HEK293 (cell line): ENCODE results near the gene MARK4.

Experiments used
- CTCF ChIA-PET: fragments of 350-600 bp; formaldehyde crosslinking; extraction: SDS; loops from one replicate; lab custom pipeline; 2021; ENCODE audit warnings: antibody characterized with exemption; lab: Yijun Ruan, JAX
- POLR2A ChIA-PET: fragments of 300-600 bp; formaldehyde crosslinking; extraction: SDS; loops from one replicate; lab custom pipeline; 2020; ENCODE audit warnings: antibody characterized with exemption, inconsistent platforms; lab: Yijun Ruan, JAX
- H3K27ac ChIP-seq: fragments of 200-500 bp; sonication (Bioruptor generic); 2 replicates; pipeline ENCODE4 v1.5.1; 2014; ENCODE audit warnings: low read depth, low read length, control low read depth, inconsistent platforms; ENCODE audit errors: extremely low read depth
- H3K36me3 ChIP-seq, 2 experiments: fragments of 200-500 bp in 1 of 2; sonication (Bioruptor generic) in 1 of 2; 1 replicate in 1 of 2; 2 replicates in 1 of 2; pipeline ENCODE4 v1.5.1; 2014 to 2017; ENCODE audit warnings: inconsistent platforms in 2 of 2, low read length in 2 of 2; ENCODE audit not compliant: control insufficient read depth in 2 of 2, insufficient read depth in 1 of 2
- H3K4me1 ChIP-seq: fragments of 200-500 bp; sonication (Bioruptor generic); 2 replicates; pipeline ENCODE4 v1.5.1; 2014; ENCODE audit warnings: mild to moderate bottlenecking, low read length, inconsistent platforms; ENCODE audit not compliant: control insufficient read depth, insufficient read depth
- H3K4me3 ChIP-seq: 2 replicates; pipeline ENCODE4 v1.5.1; 2011; ENCODE audit warnings: low read depth, mild to moderate bottlenecking, control low read depth, low read length, moderate library complexity
- H3K9me3 ChIP-seq: fragments of 200-500 bp; sonication (Bioruptor generic); 2 replicates; pipeline ENCODE4 v1.5.1; 2014; ENCODE audit warnings: low read depth, low read length, inconsistent platforms; ENCODE audit not compliant: control insufficient read depth, insufficient read depth
- KLF1 ChIP-seq: fragments of 450-650 bp; formaldehyde crosslinking; IDR thresholded peaks from 2 replicates; pipeline ENCODE4 v1.5.1; 2016; ENCODE audit warnings: missing biosample characterization, missing genetic modification characterization
- SETDB1 ChIP-seq: IDR thresholded peaks from one replicate; pipeline ENCODE4 v1.6.1; 2017; ENCODE audit warnings: mild to moderate bottlenecking, low read length, moderate library complexity, mixed read lengths; ENCODE audit not compliant: insufficient read length
- ZBTB1 ChIP-seq: fragments of 450-650 bp; formaldehyde crosslinking; IDR thresholded peaks from 2 replicates; pipeline ENCODE4 v1.5.1; 2016; ENCODE audit warnings: missing biosample characterization, missing genetic modification characterization
- ZBTB44 ChIP-seq: fragments of 450-650 bp; IDR thresholded peaks from 2 replicates; pipeline ENCODE4 v1.5.1; 2018; ENCODE audit warnings: missing biosample characterization, mild to moderate bottlenecking, missing genetic modification characterization
- ZBTB48 ChIP-seq: fragments of 450-650 bp; formaldehyde crosslinking; IDR thresholded peaks from 2 replicates; pipeline ENCODE4 v1.5.1; 2016; ENCODE audit warnings: missing biosample characterization, missing genetic modification characterization
- ZFP41 ChIP-seq: fragments of 450-650 bp; formaldehyde crosslinking; IDR thresholded peaks from 2 replicates; pipeline ENCODE4 v1.5.1; 2016; ENCODE audit warnings: missing biosample characterization, missing genetic modification characterization, borderline replicate concordance
- ZNF10 ChIP-seq: fragments of 450-650 bp; formaldehyde crosslinking; IDR thresholded peaks from 2 replicates; pipeline ENCODE4 v1.5.1; 2017; ENCODE audit warnings: missing biosample characterization, missing genetic modification characterization
- ZNF157 ChIP-seq: fragments of 450-650 bp; formaldehyde crosslinking; IDR thresholded peaks from 2 replicates; pipeline ENCODE4 v1.5.1; 2016; ENCODE audit warnings: missing biosample characterization, missing genetic modification characterization
- ZNF248 ChIP-seq: fragments of 450-650 bp; formaldehyde crosslinking; IDR thresholded peaks from 2 replicates; pipeline ENCODE4 v1.5.1; 2017; ENCODE audit warnings: missing biosample characterization, missing genetic modification characterization
- ZNF302 ChIP-seq: fragments of 450-650 bp; formaldehyde crosslinking; IDR thresholded peaks from 2 replicates; pipeline ENCODE4 v1.5.1; 2016; ENCODE audit warnings: missing biosample characterization, missing genetic modification characterization, low read depth
- ZNF416 ChIP-seq: fragments of 450-650 bp; formaldehyde crosslinking; IDR thresholded peaks from 2 replicates; pipeline ENCODE4 v1.5.1; 2016; ENCODE audit warnings: missing biosample characterization, missing genetic modification characterization
- ZNF501 ChIP-seq: fragments of 450-650 bp; formaldehyde crosslinking; IDR thresholded peaks from 2 replicates; pipeline ENCODE4 v1.5.1; 2016; ENCODE audit warnings: missing biosample characterization, missing genetic modification characterization
- ZNF768 ChIP-seq: fragments of 450-650 bp; formaldehyde crosslinking; IDR thresholded peaks from 2 replicates; pipeline ENCODE4 v1.5.1; 2018; ENCODE audit warnings: missing biosample characterization, mild to moderate bottlenecking, missing genetic modification characterization
- ZNF776 ChIP-seq: fragments of 450-650 bp; formaldehyde crosslinking; IDR thresholded peaks from 2 replicates; pipeline ENCODE4 v1.5.0; 2017; ENCODE audit warnings: missing biosample characterization, missing genetic modification characterization, borderline replicate concordance
- ZNF837 ChIP-seq: fragments of 450-650 bp; formaldehyde crosslinking; IDR thresholded peaks from 2 replicates; pipeline ENCODE4 v1.5.1; 2016; ENCODE audit warnings: missing biosample characterization, missing genetic modification characterization
- ZNF843 ChIP-seq: fragments of 450-650 bp; formaldehyde crosslinking; IDR thresholded peaks from 2 replicates; pipeline ENCODE4 v1.5.1; 2016; ENCODE audit warnings: missing biosample characterization, missing genetic modification characterization
- TF ChIP-seq, protein P1 (sequence below): fragments of 450-650 bp; formaldehyde crosslinking; IDR thresholded peaks from 2 replicates; pipeline ENCODE4 v1.5.1; 2016; ENCODE audit warnings: missing biosample characterization, missing genetic modification characterization
- TF ChIP-seq, protein P2 (sequence below): fragments of 450-650 bp; formaldehyde crosslinking; IDR thresholded peaks from 2 replicates; pipeline ENCODE4 v1.5.1; 2017; ENCODE audit warnings: missing biosample characterization, missing genetic modification characterization
- TF ChIP-seq, protein P3 (sequence below): fragments of 450-650 bp; IDR thresholded peaks from 2 replicates; pipeline ENCODE4 v1.5.1; 2018; ENCODE audit warnings: missing biosample characterization, missing genetic modification characterization
- TF ChIP-seq, protein P4 (sequence below): fragments of 450-650 bp; formaldehyde crosslinking; conservative IDR thresholded peaks from 2 replicates; pipeline ENCODE4 v1.5.1; 2016; ENCODE audit warnings: low read depth, missing biosample characterization, missing genetic modification characterization

Gene MARK4

DNA sequence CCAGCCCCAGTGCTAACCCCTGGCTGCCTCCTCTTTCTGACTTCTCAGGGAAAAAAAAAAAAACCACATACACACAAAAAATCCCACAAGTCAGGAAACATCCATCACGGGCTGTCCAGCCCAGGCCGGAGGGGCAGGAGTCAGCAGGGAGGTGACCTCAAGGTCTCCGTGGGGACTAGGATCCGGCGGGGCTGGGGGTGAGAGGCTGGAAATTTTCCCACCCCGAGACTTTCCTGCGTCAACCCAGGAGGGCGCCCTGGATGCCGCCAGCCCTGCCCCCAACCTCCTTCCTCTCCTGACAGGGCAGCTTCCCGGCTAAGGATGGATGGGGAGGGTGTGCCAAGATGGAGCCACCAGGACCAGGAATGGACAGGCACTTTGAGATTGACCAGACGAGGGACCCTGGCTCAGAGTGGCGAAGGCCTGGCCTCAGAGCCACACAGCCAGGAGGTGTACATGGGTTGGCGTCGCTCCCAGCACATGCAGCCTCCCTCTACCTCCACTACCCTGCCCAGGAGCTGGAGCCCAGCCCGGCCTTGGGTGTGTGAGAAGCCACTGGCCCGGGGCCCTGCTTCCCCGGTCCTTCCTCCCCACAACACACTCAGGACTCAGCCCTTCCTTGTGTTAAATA lies 39.2 kb upstream of the MARK4 start:
- H3K4me1 ChIP-seq, result no peaks in the 10 kb centered on the region
- no peak overlapping the region for H3K4me3 ChIP-seq
- no peak for TF ChIP-seq ZNF837 (tag by site-specific recombination)
- no peak for TF ChIP-seq KLF1 (tag by site-specific recombination)
- no peak for TF ChIP-seq ZNF302 (tag by site-specific recombination)
- no peaks in the 10 kb centered on the region for H3K9me3 ChIP-seq
- ChIA-PET CTCF (interaction anchor here (0.7 to 1.1 kb wide), 2 partner anchors 25 to 65 kb away, joined by 3 to 6 read pairs; no protein-coding TSS in a partner anchor), POLR2A (interaction anchor here (0.7 kb wide), 1 partner anchor 167 kb away, joined by 3 read pairs; no protein-coding TSS in a partner anchor)
- H3K36me3 ChIP-seq, result no peaks in the 10 kb centered on the region; a peak in 1 of 3 replicates
- H3K27ac ChIP-seq, result no peak overlapping the region

DNA sequence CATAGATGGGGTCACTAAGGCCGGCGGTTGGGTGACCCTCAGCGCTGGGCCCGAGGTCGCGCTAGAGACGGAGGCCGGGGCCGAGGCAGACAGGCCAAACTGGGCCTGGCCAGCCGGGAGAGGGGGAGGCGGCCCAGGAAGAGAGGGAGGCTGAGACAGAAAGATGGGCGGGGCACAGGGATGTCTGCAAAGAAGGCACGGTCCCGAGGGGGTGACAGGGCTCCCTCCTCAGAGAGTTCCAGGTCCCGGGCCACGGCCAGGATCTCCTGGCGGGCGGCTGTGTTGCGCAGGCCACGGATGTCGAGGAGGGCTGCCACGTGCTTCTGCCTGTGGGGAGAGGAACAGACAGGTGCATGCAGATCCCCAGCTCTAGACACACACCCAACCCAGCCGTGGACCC lies 38.0 kb upstream of the MARK4 start:
- no peak for TF ChIP-seq ZBTB48 (tag by site-specific recombination)
- TF ChIP-seq ZNF843 (tag by site-specific recombination), result no peak
- TF ChIP-seq ZNF248, result no peak
- TF ChIP-seq, protein P1, sequence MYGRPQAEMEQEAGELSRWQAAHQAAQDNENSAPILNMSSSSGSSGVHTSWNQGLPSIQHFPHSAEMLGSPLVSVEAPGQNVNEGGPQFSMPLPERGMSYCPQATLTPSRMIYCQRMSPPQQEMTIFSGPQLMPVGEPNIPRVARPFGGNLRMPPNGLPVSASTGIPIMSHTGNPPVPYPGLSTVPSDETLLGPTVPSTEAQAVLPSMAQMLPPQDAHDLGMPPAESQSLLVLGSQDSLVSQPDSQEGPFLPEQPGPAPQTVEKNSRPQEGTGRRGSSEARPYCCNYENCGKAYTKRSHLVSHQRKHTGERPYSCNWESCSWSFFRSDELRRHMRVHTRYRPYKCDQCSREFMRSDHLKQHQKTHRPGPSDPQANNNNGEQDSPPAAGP, result no peak
- no peak for TF ChIP-seq ZBTB44 (tag by site-specific recombination)
- no peak for TF ChIP-seq ZBTB1 (tag by site-specific recombination)
- TF ChIP-seq ZNF416, result no peak
- TF ChIP-seq ZNF501 (tag by site-specific recombination), result no peak
- TF ChIP-seq ZNF157 (tag by site-specific recombination), result no peak
- no peak for TF ChIP-seq ZNF10
- TF ChIP-seq ZNF776 (tag by site-specific recombination), result no peak
- TF ChIP-seq, all 188 proteins: peak for 0
- Histone ChIP-seq H3K4me1 (no peaks in the 10 kb centered on the region), H3K9me3 (no peaks in the 10 kb centered on the region), H3K4me3 (no peak overlapping the region), H3K27ac (no peak overlapping the region), H3K36me3 (no peaks in the 10 kb centered on the region; a peak in 1 of 3 replicates)
- POLR2A ChIA-PET, result interaction anchor here (0.6 kb wide), 1 partner anchor 471 kb away, joined by 3 read pairs; no protein-coding TSS in a partner anchor
- CTCF ChIA-PET, result interaction anchor here (0.7 to 1.2 kb wide), 2 partner anchors 265 to 489 kb away, joined by 3 read pairs; no protein-coding TSS in a partner anchor

DNA sequence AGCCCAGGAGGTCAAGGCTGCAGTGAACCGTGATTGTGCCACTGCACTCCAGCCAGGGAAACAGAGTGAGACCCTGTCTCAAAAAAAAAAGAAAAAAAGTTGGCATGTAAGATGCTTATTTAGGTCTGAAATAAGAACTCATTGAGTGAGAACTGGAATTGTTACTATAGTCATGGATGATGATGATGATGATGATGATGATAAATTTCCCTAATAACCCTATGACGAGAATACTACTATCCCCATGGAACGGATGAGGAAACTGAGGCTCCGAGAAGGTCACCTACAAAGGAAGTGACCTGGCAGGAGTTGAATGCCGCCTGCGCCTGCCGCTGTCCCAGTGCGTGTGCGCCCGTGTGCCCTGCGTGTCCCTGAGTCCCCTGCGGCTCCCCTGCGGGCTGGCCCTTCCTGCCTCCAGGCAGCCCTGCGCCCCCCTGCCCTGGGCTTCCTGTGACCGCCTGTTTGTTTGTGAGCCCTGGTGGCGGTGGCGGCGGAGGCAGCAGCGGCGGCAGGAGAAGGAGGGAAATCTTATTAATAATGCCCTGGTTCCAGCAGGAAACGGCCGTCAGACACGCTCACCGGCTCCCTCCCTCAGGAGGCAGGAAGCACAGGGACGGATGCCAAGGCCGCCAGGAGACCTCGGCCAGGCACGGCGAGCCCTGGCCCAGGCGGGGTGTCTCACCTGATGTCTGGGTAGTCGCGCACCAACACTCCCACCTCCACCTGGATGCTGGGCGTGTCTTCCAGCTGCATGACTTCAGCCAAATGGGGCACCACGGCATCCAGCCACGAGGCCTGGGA lies 35.5 kb upstream of the MARK4 start:
- TF ChIP-seq ZNF768 (tag by site-specific recombination), result no peak
- TF ChIP-seq, protein P2, sequence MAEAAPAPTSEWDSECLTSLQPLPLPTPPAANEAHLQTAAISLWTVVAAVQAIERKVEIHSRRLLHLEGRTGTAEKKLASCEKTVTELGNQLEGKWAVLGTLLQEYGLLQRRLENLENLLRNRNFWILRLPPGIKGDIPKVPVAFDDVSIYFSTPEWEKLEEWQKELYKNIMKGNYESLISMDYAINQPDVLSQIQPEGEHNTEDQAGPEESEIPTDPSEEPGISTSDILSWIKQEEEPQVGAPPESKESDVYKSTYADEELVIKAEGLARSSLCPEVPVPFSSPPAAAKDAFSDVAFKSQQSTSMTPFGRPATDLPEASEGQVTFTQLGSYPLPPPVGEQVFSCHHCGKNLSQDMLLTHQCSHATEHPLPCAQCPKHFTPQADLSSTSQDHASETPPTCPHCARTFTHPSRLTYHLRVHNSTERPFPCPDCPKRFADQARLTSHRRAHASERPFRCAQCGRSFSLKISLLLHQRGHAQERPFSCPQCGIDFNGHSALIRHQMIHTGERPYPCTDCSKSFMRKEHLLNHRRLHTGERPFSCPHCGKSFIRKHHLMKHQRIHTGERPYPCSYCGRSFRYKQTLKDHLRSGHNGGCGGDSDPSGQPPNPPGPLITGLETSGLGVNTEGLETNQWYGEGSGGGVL (tag by site-specific recombination), result no peak
- TF ChIP-seq, protein P3, sequence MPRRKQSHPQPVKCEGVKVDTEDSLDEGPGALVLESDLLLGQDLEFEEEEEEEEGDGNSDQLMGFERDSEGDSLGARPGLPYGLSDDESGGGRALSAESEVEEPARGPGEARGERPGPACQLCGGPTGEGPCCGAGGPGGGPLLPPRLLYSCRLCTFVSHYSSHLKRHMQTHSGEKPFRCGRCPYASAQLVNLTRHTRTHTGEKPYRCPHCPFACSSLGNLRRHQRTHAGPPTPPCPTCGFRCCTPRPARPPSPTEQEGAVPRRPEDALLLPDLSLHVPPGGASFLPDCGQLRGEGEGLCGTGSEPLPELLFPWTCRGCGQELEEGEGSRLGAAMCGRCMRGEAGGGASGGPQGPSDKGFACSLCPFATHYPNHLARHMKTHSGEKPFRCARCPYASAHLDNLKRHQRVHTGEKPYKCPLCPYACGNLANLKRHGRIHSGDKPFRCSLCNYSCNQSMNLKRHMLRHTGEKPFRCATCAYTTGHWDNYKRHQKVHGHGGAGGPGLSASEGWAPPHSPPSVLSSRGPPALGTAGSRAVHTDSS (tag by site-specific recombination), result peak; percentile 79
- no peak for TF ChIP-seq ZFP41 (tag by site-specific recombination)
- TF ChIP-seq SETDB1, result no peak
- TF ChIP-seq, protein P4, sequence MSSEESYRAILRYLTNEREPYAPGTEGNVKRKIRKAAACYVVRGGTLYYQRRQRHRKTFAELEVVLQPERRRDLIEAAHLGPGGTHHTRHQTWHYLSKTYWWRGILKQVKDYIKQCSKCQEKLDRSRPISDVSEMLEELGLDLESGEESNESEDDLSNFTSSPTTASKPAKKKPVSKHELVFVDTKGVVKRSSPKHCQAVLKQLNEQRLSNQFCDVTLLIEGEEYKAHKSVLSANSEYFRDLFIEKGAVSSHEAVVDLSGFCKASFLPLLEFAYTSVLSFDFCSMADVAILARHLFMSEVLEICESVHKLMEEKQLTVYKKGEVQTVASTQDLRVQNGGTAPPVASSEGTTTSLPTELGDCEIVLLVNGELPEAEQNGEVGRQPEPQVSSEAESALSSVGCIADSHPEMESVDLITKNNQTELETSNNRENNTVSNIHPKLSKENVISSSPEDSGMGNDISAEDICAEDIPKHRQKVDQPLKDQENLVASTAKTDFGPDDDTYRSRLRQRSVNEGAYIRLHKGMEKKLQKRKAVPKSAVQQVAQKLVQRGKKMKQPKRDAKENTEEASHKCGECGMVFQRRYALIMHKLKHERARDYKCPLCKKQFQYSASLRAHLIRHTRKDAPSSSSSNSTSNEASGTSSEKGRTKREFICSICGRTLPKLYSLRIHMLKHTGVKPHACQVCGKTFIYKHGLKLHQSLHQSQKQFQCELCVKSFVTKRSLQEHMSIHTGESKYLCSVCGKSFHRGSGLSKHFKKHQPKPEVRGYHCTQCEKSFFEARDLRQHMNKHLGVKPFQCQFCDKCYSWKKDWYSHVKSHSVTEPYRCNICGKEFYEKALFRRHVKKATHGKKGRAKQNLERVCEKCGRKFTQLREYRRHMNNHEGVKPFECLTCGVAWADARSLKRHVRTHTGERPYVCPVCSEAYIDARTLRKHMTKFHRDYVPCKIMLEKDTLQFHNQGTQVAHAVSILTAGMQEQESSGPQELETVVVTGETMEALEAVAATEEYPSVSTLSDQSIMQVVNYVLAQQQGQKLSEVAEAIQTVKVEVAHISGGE (tag by site-specific recombination), result no peak
- H3K9me3 ChIP-seq, result no peaks in the 10 kb centered on the region
- ChIA-PET CTCF (interaction anchor here (1.4 to 1.5 kb wide), 2 partner anchors 34 to 124 kb away, joined by 5 to 6 read pairs; no protein-coding TSS in a partner anchor), POLR2A (no interaction called here)
- H3K4me1 ChIP-seq, result no peaks in the 10 kb centered on the region
- no peak overlapping the region for H3K27ac ChIP-seq
- H3K4me3 ChIP-seq, result no peak overlapping the region
- no peaks in the 10 kb centered on the region for H3K36me3 ChIP-seq
